HEK293T (cell line): Measurements from ENCODE around the gene C8A.

ENCODE experiments used
- ARNT ChIP-seq: fragments of 450-650 bp; IDR thresholded peaks from 2 replicates; pipeline ENCODE4 v1.6.1; 2017; ENCODE audit warnings: mild to moderate bottlenecking
- ELF4 ChIP-seq: fragments of 450-650 bp; IDR thresholded peaks from 2 replicates; pipeline ENCODE4 v1.6.1; 2017; ENCODE audit warnings: antibody characterized with exemption
- FOXM1 ChIP-seq: fragments of 450-650 bp; IDR thresholded peaks from 2 replicates; pipeline ENCODE4 v1.6.1; 2017; ENCODE audit warnings: mild to moderate bottlenecking, borderline replicate concordance
- LEF1 ChIP-seq: fragments of 450-650 bp; IDR thresholded peaks from 2 replicates; pipeline ENCODE4 v1.6.1; 2017; ENCODE audit warnings: mild to moderate bottlenecking, borderline replicate concordance
- ZNF384 ChIP-seq: fragments of 450-650 bp; IDR thresholded peaks from 2 replicates; pipeline ENCODE4 v1.6.1; 2016

DNA sequence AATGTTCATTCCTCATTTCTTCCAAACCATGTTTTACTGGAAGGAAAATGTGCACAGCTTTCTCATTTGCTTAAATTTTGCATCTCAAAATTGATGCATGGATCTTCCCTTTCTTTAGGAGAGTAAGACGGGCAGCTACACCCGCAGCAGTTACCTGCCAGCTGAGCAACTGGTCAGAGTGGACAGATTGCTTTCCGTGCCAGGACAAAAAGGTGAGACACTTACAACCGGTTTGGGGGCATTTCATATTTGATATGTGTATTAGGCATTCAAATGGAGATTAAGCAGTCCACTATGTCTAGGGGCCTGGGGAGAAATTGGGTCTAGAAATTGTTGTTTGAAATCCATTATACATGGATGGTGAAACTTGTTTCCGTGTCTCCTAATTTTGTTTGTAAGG, 12.9 kb downstream of the C8A start:
- no peak for TF ChIP-seq LEF1
- no peak for TF ChIP-seq ELF4
- TF ChIP-seq ZNF384 = no peak
- no peak for TF ChIP-seq ARNT
- no peak for TF ChIP-seq FOXM1
